GM21367 (cell line): ENCODE results near the gene FBRSL1.
"Not testable (repeated sequence)": the region's sequence is repeated elsewhere in the genome, so short reads cannot be mapped to it uniquely, and the experiment has no call there.

Experiments
- ATAC-seq: cut with Tn5 transposase; IDR thresholded peaks from one replicate; pipeline ENCODE4 v1.9.1; 2021; ENCODE audit not compliant: unreplicated experiment

Gene FBRSL1

DNA sequence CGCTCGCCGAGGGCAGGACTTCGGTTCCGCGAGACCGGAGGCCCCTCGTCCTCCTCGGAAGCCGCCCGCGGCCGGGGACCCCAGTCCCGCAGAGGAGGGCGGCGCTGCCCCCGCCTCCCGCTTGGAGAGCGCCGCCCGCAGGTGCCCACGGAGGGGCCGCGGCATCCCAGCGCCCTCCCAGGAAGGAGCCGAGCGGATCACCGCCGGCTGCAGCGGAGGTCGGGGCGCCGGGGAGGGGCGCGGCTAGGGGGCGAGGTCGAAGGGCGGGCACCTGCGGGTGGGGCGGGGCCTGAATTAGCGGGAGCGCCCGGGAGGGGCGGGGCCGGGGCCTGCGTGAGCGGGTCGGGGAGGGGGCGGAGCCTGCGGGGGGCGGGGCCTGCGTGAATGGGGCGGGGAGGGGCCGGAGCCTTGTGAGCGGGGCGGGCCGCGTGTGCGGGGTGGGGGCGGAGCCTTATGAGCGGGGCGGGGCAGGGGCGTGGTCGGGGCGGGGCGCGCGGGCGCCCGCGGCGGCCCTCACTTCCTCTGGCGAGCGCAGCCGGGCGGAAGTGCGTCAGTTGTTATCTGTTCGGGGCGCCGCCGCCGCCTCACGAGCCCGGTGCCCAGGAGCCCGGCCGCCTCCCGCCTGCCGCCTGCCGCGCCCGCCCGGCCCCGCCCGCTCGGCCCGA is at the start of gene FBRSL1:
TSS of gene FBRSL1 (plus strand) at position 550 of the 665 bp plus-strand sequence.
- peak; percentile 40 for ATAC-seq

- ATAC-seq = not testable (repeated sequence)
Measured at GRCh38 chr12:132440420-132440819, 49.5 kb upstream of the FBRSL1 start.

- ATAC-seq = no peak
Measured at GRCh38 chr12:132441871-132442863, 47.8 kb upstream of the FBRSL1 start.

GRCh38 chr12:132443091-132443490 is 46.9 kb upstream of the FBRSL1 start:
- ATAC-seq = no peak

- no peak for ATAC-seq
Measured at GRCh38 chr12:132444283-132444682, 45.7 kb upstream of the FBRSL1 start.

GRCh38 chr12:132444957-132445883 is 44.7 kb upstream of the FBRSL1 start:
- ATAC-seq = peak; percentile 54

DNA sequence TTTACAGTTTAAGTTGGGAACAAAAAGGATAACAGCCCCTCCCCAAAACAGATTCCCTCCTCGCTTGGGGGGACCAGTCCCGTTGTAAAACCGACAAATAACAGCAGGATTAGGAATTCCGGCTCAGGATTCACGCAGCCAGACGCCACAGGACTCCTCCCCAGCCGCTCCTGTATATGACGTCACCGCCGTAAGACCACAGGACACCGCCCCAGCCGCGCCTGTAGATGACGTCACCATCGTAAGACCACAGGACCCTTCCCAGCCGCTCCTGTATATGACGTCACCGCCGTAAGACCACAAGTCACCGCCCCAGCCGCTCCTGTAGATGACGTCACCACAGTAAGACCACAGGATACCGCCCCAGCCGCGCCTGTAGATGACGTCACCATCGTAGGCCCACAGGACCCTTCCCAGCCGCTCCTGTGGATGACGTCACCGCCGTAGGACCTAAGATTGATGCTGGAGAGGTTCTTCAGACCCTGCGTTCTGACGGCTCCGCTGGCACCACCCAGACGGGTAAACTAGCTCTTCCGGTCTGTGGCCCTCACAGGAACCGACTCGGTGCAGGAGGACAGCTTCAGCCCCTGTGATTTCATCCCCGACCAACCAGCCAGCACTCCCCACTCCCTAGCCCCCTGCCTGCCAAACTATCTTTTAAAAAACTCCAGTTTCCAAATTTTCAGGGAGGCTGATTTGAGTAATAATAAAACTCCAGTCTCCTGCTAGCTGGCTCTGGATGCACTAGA is 43.9 kb upstream of the FBRSL1 start:
- ATAC-seq = no peak

GRCh38 chr12:132446633-132447326 is 43.2 kb upstream of the FBRSL1 start:
- no peak for ATAC-seq

DNA sequence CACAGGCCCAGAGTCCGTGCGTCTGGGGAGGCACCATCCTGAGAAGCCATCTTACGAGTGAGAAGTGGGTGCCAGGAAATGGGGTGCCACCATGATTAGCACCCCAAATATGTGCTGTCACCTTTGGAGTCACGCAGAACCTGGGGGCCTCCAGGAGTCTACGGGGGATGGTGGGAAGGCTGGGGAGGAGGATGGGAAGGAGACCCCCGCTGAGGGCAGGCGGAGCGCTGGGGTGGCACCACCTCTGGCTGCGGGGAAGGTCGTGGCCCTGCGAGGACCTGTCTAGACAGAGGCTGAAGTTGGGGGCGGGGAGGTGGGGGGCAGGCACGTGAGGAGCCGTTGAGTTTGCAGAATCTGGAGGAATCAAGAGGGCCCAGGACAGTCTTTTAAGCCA is 42.6 kb upstream of the FBRSL1 start:
- no peak for ATAC-seq

- ATAC-seq = no peak
Measured at GRCh38 chr12:132447731-132448462, 42.1 kb upstream of the FBRSL1 start.

DNA sequence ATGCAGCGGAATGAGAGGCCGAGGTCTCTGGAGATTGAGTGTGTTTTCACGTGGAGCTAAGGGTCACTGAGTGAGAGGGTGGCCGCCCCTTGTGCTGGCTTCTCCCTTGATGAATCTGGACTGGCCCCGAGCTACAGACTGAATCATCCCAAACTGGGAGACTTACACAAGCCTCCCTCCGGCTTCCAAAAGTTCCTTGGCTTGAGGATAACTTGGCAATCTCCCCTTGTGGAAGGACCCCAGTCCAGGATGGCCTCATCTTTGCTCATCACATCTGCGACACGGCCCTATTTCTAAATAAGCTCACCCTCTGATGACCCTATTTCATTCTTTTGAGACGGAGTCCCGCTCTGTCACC is 41.5 kb upstream of the FBRSL1 start:
- no peak for ATAC-seq

- peak; percentile 55 for ATAC-seq
Measured at GRCh38 chr12:132449565-132450417, 40.2 kb upstream of the FBRSL1 start.

DNA sequence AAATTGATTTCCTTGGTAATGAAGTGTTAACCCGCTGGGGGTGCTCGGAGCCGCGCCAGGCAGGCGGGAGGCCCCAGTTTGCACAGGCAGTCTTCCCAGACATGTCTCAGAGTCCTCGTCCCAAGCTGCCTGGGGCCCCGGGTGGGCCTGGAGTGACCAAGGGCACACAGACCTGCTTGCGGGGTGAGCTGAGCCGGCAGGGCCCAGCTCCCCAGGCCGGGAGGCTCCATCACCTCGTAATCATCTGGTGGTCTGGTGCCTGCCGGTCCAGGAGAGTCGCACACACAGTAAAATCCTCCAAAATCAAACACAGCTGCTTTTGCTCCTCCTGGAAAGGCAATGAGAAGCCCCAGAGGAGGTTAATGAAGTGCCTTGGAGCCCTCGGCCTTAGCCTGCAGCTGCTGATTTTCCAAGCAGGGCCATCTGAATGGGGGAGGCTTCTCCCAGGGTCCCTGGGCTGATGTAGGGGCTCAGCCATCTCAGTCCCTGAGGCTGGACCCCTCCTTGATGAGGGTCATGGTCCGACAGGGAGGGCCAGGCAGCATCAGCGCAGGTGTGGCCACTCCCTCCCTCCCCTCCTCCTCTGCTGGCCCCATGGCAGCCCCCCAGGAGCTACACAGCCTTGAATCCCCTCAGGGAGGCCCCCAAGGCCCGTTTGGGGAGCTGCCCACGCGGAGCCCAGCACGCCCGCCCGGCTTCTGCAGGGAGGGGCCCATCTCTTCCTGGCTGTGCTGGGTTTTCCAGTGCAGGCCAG is 39.4 kb upstream of the FBRSL1 start:
- ATAC-seq = no peak

GRCh38 chr12:132451172-132451835 is 38.6 kb upstream of the FBRSL1 start:
- no peak for ATAC-seq

- ATAC-seq = no peak
Measured at GRCh38 chr12:132451836-132452195, 38.1 kb upstream of the FBRSL1 start.

DNA sequence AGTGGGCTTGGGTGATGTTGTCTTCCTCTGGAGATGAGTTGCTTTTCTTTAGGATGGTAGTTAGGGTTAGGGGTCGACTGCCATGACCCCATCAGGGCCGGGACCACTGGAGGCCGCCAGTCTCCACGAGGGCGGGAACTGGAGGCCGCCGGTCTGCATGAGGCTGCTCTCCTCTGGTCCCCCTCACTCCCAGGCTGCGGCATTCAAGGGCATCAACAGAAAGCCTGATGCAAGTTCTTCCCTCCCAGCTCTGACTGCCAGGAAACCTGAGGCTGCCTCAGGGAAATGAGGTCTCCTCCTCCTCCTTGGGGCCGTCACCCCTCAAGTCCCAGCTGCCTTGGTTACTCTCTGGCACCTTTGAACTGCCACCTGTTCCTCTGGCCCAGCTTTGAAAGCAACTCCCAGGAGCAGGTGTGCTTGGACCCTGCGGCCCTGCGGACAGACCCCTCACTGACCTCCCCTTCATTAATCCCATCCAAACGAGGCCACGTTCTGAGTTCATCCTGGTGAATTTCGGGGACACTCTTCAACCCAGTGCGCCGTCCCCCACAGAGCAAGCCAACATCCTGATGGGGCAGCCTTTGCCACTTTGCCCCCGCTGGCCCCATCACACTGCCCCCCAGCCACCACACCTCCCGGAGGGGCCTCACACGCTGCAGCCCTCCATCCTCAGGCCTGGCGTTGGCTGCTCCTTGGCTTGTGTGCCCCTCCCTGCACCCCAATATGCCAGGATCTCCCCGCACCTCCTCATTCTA is 37.2 kb upstream of the FBRSL1 start:
- ATAC-seq = no peak
